Spleen (tissue), 11 donors: ENCODE data around the gene NLGN4X. TPM values are rescaled to one million over a fixed set of nuclear protein-coding genes. Genes with fewer than 3 reads are reported as not detected.

Source experiments
- DNase-seq: peaks from one replicate; pipeline ENCODE4 v3.0.0-alpha.2; 2020
- H3K27ac ChIP-seq, 8 donors: fragments of 200-600 bp; sonication (generic) in 7 of 8; 1 replicate in 4 of 8; 2 replicates in 4 of 8; pipeline versions ENCODE4 v1.5.0 to v1.8.0; 2016 to 2021; ENCODE audit warnings: inconsistent platforms in 4 of 8, mild to moderate bottlenecking in 4 of 8, moderate library complexity in 1 of 8
- H3K27me3 ChIP-seq, 7 donors: fragments of 200-600 bp; sonication (generic) in 6 of 7; replicated peaks in 1 of 7; 1 replicate in 4 of 7; 2 replicates in 3 of 7; pipeline versions ENCODE4 v1.5.0 to v1.8.0; 2016 to 2021; ENCODE audit warnings: inconsistent platforms in 3 of 7, mild to moderate bottlenecking in 1 of 7
- H3K36me3 ChIP-seq, 6 donors: fragments of 200-600 bp; sonication (generic) in 5 of 6; 1 replicate in 4 of 6; 2 replicates in 2 of 6; pipeline versions ENCODE4 v1.5.0 to v1.8.0; 2016 to 2021; ENCODE audit warnings: inconsistent platforms in 2 of 6
- H3K4me1 ChIP-seq, 6 donors: fragments of 200-600 bp; sonication (generic) in 5 of 6; 1 replicate in 3 of 6; 2 replicates in 3 of 6; pipeline versions ENCODE4 v1.5.0 to v1.8.0; 2016 to 2021; ENCODE audit warnings: inconsistent platforms in 3 of 6
- H3K4me3 ChIP-seq, 8 donors: fragments of 200-600 bp; sonication (generic) in 7 of 8; 1 replicate in 4 of 8; 2 replicates in 4 of 8; pipeline versions ENCODE4 v1.5.0 to v1.8.0; 2016 to 2021; ENCODE audit warnings: inconsistent platforms in 4 of 8, mild to moderate bottlenecking in 4 of 8, moderate library complexity in 2 of 8
- H3K9me3 ChIP-seq, 8 donors: fragments of 200-600 bp; sonication (generic) in 7 of 8; 1 replicate in 4 of 8; 2 replicates in 4 of 8; pipeline versions ENCODE4 v1.5.0 to v1.8.0; 2016 to 2021; ENCODE audit warnings: inconsistent platforms in 4 of 8
- CTCF ChIP-seq, 11 experiments: fragments of 200-600 bp in 7 of 11; fragments of 450-650 bp in 4 of 11; sonication (generic) in 4 of 11; IDR thresholded peaks in 8 of 11; conservative IDR thresholded peaks in 3 of 11; 1 replicate in 7 of 11; 2 replicates in 4 of 11; pipeline versions ENCODE4 v1.4.0 to v1.8.0; 2016 to 2021; ENCODE audit warnings: antibody characterized with exemption in 11 of 11, inconsistent platforms in 4 of 11, mild to moderate bottlenecking in 1 of 11
- POLR2A ChIP-seq, 3 donors: fragments of 450-650 bp; IDR thresholded peaks; one replicate each; pipeline ENCODE4 v1.5.1; 2017; ENCODE audit warnings: antibody characterized with exemption in 3 of 3, mild to moderate bottlenecking in 1 of 3
- POLR2AphosphoS5 ChIP-seq, 3 donors: sonication (generic); formaldehyde crosslinking; IDR thresholded peaks; one replicate each; pipeline ENCODE4 v1.5.1; 2017; ENCODE audit warnings: antibody characterized with exemption in 3 of 3
- WGBS, 5 donors: extraction: QIAGEN DNeasy Blood & Tissue Kit in 3 of 5; methylation state at CpG; one replicate each; pipeline versions ENCODE4 v1.1.5 to v1.1.7; 2013 to 2018; 5-methylcytosine and 5-hydroxymethylcytosine counted together
- intact Hi-C: fragments of 100-400 bp; cut with DNase I; formaldehyde crosslinking; loops from one replicate; pipeline ENCODE4 v1.15.0; 2023; ENCODE audit warnings: low total_unique reads
- polyA plus RNA-seq, 3 donors: library from polyadenylated mRNA; stranded (reverse); fragments of 200-250 nt; gene quantifications; one replicate each; pipeline ENCODE4 v1.2.1, GENCODE V29; 2013
- total RNA-seq, 7 donors: library from RNA; depleted of rRNA in 3 of 7; stranded (reverse); fragments of >200 nt in 3 of 7; fragmentation: NEBNext Ultra II Directional in 4 of 7; extraction: Animal tissue kit (Norgen Biotek cat#: 25700) in 4 of 7; gene quantifications; one replicate each; pipeline versions ENCODE4 v1.1.0 to v1.2.1, GENCODE V29; 2016 to 2021
- donor health status: healthy with polysubstance abuse.
- donor health status: DM: no; HTN: no; CAD: no; lungs with moderate emphysema.
- donor health status: DM: no; HTN: no; CAD: no.
- donor health status: Bipolar disorder and iron deficiency.
- donor health status: healthy.
- donor health status: DM: no; HTN: no; CAD: no.
- donor health status: DM: yes; HTN: yes; CAD: no.

The NLGN4X gene
- total and polyA plus RNA-seq, 10 donors = 0.68 to 16.1 (median 5.6) TPM

- 77 to 97% (median 83%) methylated on average over 2 of the region's 2 CpGs for WGBS, 5 donors
These were observed 187.0 kb downstream of the NLGN4X start for GRCh38 chrX:6041630-6042029.

DNA sequence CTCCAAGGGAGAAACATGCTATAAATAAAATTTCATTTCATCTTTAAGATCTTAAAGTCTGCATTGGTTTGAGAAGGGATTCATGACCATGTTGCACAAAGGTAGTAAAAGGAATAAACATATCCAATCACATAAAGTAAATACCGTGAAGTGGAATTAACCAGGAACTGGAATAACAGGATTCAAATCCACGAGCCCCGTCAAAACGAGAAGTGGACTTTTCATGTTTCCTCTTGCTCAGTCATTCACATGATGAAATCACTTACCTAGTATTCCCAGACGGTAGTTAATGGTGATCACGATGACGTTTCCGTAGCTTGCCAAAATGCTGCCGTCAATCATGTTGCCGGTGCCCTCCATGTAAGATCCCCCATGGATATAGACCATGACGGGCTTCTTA, 199.7 kb downstream of the NLGN4X start:
- no peaks in the 10 kb centered on the region for H3K36me3 ChIP-seq
- H3K27me3 ChIP-seq = no peaks in the 10 kb centered on the region
- no peaks in the 10 kb centered on the region for H3K9me3 ChIP-seq
- DNase-seq = no peak
- no peaks in the 10 kb centered on the region for H3K4me1 ChIP-seq
- 87 to 97% (median 91%) methylated on average over 11 of the region's 11 CpGs for WGBS, 5 donors
- no peak overlapping the region for H3K4me3 ChIP-seq
- intact Hi-C loops = no loop called here
- TF ChIP-seq POLR2AphosphoS5 (IDR thresholded peaks at IDR 0.05) (no peak), POLR2A (IDR thresholded peaks at IDR 0.05) (no peak), CTCF (IDR thresholded peaks at IDR 0.05 in 8 of 11, conservative IDR thresholded peaks at IDR 0.05 in 3 of 11) (no peak)
- no peak overlapping the region for H3K27ac ChIP-seq

More at GRCh38 chrX:6041630-6042029, 187.0 kb downstream of the NLGN4X start:
- no peak for TF ChIP-seq CTCF (IDR thresholded peaks at IDR 0.05 in 8 of 11, conservative IDR thresholded peaks at IDR 0.05 in 3 of 11)
- no peak for TF ChIP-seq POLR2AphosphoS5 (IDR thresholded peaks at IDR 0.05)
- TF ChIP-seq POLR2A (IDR thresholded peaks at IDR 0.05) = no peak
- H3K9me3 ChIP-seq = peaks cover 0 to 25% (median 5%) of the 10 kb centered on the region in 8 donors
- no peaks in the 10 kb centered on the region for H3K36me3 ChIP-seq
- H3K27ac ChIP-seq = no peak overlapping the region
- no peak for DNase-seq
- H3K4me1 ChIP-seq = no peaks in the 10 kb centered on the region
- no peaks in the 10 kb centered on the region for H3K27me3 ChIP-seq
- intact Hi-C loops = no loop called here
- H3K4me3 ChIP-seq = no peak overlapping the region

DNA sequence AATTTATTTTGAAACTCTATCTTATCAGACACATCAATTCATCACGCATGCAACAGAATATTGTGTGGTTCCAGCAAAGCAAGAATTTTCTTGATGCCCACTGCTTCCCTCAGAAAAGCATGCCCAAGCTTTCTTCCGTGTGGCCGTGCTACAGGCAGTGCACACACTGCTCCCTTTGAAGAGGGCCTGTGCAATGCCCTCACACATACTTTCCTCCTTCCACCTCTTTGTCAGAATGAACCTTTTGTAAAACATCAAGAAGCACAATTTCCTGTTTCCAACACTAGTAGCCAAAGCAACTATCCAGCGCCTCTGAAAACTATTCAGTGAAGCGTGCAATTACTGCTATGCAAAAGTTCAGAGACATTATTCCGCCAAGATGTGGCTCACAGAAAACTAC, 201.7 kb downstream of the NLGN4X start:
- no peak overlapping the region for H3K27ac ChIP-seq
- TF ChIP-seq POLR2A (IDR thresholded peaks at IDR 0.05) (no peak), POLR2AphosphoS5 (IDR thresholded peaks at IDR 0.05) (no peak), CTCF (IDR thresholded peaks at IDR 0.05 in 8 of 11, conservative IDR thresholded peaks at IDR 0.05 in 3 of 11) (no peak)
- no peaks in the 10 kb centered on the region for H3K4me1 ChIP-seq
- H3K4me3 ChIP-seq = no peak overlapping the region
- no peaks in the 10 kb centered on the region for H3K9me3 ChIP-seq
- H3K27me3 ChIP-seq = no peaks in the 10 kb centered on the region
- intact Hi-C loops = no loop called here
- 44 to 61% (median 48%) methylated on average over 6 of the region's 6 CpGs for WGBS, 5 donors
- no peaks in the 10 kb centered on the region for H3K36me3 ChIP-seq
- DNase-seq = no peak

GRCh38 chrX:6026429-6026828, 202.2 kb downstream of the NLGN4X start:
- 41 to 52% (median 47%) methylated on average over 7 of the region's 7 CpGs for WGBS, 5 donors
- Histone ChIP-seq H3K4me1 (no peaks in the 10 kb centered on the region), H3K36me3 (no peaks in the 10 kb centered on the region), H3K9me3 (no peaks in the 10 kb centered on the region), H3K27me3 (no peaks in the 10 kb centered on the region), H3K4me3 (no peak overlapping the region), H3K27ac (no peak overlapping the region)
- intact Hi-C loops = no loop called here
- no peak for TF ChIP-seq POLR2A (IDR thresholded peaks at IDR 0.05)
- TF ChIP-seq CTCF (IDR thresholded peaks at IDR 0.05 in 8 of 11, conservative IDR thresholded peaks at IDR 0.05 in 3 of 11) = no peak
- TF ChIP-seq POLR2AphosphoS5 (IDR thresholded peaks at IDR 0.05) = no peak
- no peak for DNase-seq
